Loucy (cell line): ENCODE data around the gene KPNB1.

Source experiments
- H2AFZ ChIP-seq: fragments of 200-600 bp; sonication (generic); 2 replicates; pipeline ENCODE4 v1.6.0; 2016; ENCODE audit warnings: antibody characterized with exemption, mild to moderate bottlenecking, low read length, moderate library complexity
- H3F3A ChIP-seq: fragments of 200-600 bp; 2 replicates; pipeline ENCODE4 v1.6.0; 2016; ENCODE audit warnings: antibody characterized with exemption, low read depth, mild to moderate bottlenecking
- H3K27me3 ChIP-seq: fragments of 200-600 bp; sonication (generic); 2 replicates; pipeline ENCODE4 v1.6.1; 2014; ENCODE audit warnings: low read length, mild to moderate bottlenecking; ENCODE audit not compliant: insufficient read depth, poor library complexity, severe bottlenecking
- H3K36me3 ChIP-seq: fragments of 200-600 bp; sonication (generic); 2 replicates; pipeline ENCODE4 v1.6.1; 2016; ENCODE audit warnings: low read length; ENCODE audit not compliant: insufficient read depth
- H3K4me1 ChIP-seq: fragments of 200-600 bp; sonication (generic); 2 replicates; pipeline ENCODE4 v1.5.1; 2014; ENCODE audit warnings: low read length, mild to moderate bottlenecking; ENCODE audit not compliant: insufficient read depth, poor library complexity, severe bottlenecking
- H3K4me2 ChIP-seq: fragments of 200-600 bp; sonication (generic); 2 replicates; pipeline ENCODE4 v1.6.0; 2014; ENCODE audit warnings: antibody characterized with exemption, low read length, low read depth, mild to moderate bottlenecking; ENCODE audit not compliant: poor library complexity, severe bottlenecking
- H3K4me3 ChIP-seq: fragments of 200-600 bp; sonication (generic); 2 replicates; pipeline ENCODE4 v1.5.1; 2014; ENCODE audit warnings: low read length, mild to moderate bottlenecking, mixed read lengths; ENCODE audit not compliant: poor library complexity, severe bottlenecking
- H3K79me2 ChIP-seq: fragments of 200-600 bp; sonication (generic); 2 replicates; pipeline ENCODE4 v1.6.1; 2014; ENCODE audit warnings: low read length; ENCODE audit not compliant: insufficient read depth
- H3K9ac ChIP-seq: fragments of 200-600 bp; sonication (generic); 2 replicates; pipeline ENCODE4 v1.6.0; 2014; ENCODE audit warnings: mild to moderate bottlenecking, low read depth, low read length, moderate library complexity; ENCODE audit not compliant: poor library complexity, severe bottlenecking
- H3K9me2 ChIP-seq: fragments of 200-600 bp; sonication (generic); replicated peaks from 2 replicates; pipeline ENCODE4 v1.6.1; 2016; ENCODE audit warnings: low read depth, low read length, mixed read lengths
- H3K9me3 ChIP-seq: fragments of 200-600 bp; sonication (generic); 2 replicates; pipeline ENCODE4 v1.6.1; 2014; ENCODE audit warnings: mild to moderate bottlenecking, antibody characterized with exemption, low read length, low read depth; ENCODE audit not compliant: insufficient read depth
- H4K20me1 ChIP-seq: fragments of 200-600 bp; sonication (generic); 2 replicates; pipeline ENCODE4 v1.6.0; 2014; ENCODE audit warnings: antibody characterized with exemption, low read length, mild to moderate bottlenecking; ENCODE audit not compliant: insufficient read depth, poor library complexity, severe bottlenecking
- CTCF ChIP-seq: fragments of 200-600 bp; sonication (generic); conservative IDR thresholded peaks from 2 replicates; pipeline ENCODE4 v1.5.1; 2014; ENCODE audit warnings: mild to moderate bottlenecking, antibody characterized with exemption, low read length
- EZH2phosphoT487 ChIP-seq: fragments of 200-600 bp; IDR thresholded peaks from 2 replicates; pipeline ENCODE4 v1.6.1; 2018; ENCODE audit warnings: antibody characterized with exemption, mild to moderate bottlenecking, moderate library complexity, borderline replicate concordance

Gene KPNB1

DNA sequence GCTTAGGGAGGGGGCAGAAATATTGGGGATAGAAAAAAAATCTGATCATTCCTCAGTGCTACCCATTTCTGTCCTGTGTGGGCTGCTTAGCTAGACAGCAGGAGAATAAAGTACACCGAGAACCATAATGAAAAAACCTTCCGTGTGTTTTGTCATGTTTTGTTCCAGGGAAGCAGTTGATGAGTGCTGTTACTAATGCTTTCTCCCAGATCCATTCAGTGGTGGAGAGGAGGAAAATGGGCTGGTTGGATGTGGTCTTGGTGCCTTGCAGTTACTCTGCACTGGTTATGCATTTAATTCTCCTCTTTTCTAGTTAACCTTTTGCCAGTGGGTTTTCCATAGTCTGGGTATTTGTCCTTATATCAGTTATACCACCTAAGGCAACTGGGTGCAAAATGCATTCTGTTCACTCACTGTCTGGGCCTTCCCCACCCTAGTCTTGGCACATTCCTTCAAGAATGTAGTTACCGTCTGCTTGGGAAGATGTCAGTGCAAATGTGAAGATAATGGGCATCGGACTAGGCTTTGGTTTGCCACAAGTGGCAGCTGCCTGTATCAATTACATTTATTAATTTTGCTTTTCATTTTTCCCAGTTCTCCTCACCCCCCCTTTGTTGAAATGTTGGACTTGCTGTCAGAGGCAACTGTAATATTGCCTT lies 34.9 kb downstream of the KPNB1 start:
- Histone ChIP-seq H3K79me2 (no peaks in the 10 kb centered on the region), H3K4me1 (no peaks in the 10 kb centered on the region), H3K4me3 (no peak overlapping the region), H3K27me3 (no peaks in the 10 kb centered on the region), H4K20me1 (no peaks in the 10 kb centered on the region), H3F3A (no peaks in the 10 kb centered on the region; the same call in 1 of the 2 replicates), H3K9ac (no peak overlapping the region), H3K36me3 (peaks cover 59% of the 10 kb centered on the region), H3K4me2 (no peak overlapping the region), H2AFZ (no peak overlapping the region), H3K9me2 (no peaks in the 10 kb centered on the region), H3K9me3 (no peaks in the 10 kb centered on the region)
- no peak for TF ChIP-seq EZH2phosphoT487
- TF ChIP-seq CTCF: no peak

- Histone ChIP-seq H3K9me2 (no peaks in the 10 kb centered on the region), H3K4me2 (no peak overlapping the region), H2AFZ (no peak overlapping the region), H3K36me3 (peaks cover 48% of the 10 kb centered on the region), H4K20me1 (no peaks in the 10 kb centered on the region), H3K4me3 (no peak overlapping the region), H3F3A (no peaks in the 10 kb centered on the region; the same call in 1 of the 2 replicates), H3K27me3 (no peaks in the 10 kb centered on the region), H3K4me1 (no peaks in the 10 kb centered on the region), H3K9me3 (no peaks in the 10 kb centered on the region), H3K9ac (no peak overlapping the region), H3K79me2 (no peaks in the 10 kb centered on the region)
- TF ChIP-seq EZH2phosphoT487 (no peak), CTCF (no peak)
Measured at GRCh38 chr17:47685556-47686275, 36.0 kb downstream of the KPNB1 start.

DNA sequence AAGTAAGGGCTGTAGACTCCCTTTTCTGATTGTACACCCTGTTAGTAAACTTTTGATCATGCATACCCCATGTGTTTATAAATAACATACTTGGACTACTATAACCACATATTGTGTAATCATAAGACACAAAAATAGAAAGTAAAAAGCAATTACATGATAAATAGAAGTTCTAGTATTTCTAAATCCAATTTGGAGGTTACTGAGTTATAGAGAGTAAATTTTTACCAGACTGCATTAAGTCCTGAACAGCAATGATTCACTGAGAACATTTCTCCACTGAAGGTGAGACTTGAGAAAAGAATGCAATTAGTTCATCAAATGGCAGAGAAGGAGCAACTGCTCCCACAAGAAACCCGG lies 36.5 kb downstream of the KPNB1 start:
- Histone ChIP-seq H3K79me2 (no peaks in the 10 kb centered on the region), H3K9me2 (no peaks in the 10 kb centered on the region), H3K27me3 (no peaks in the 10 kb centered on the region), H3F3A (no peaks in the 10 kb centered on the region; the same call in 1 of the 2 replicates), H3K9ac (no peak overlapping the region), H4K20me1 (no peaks in the 10 kb centered on the region), H3K9me3 (no peaks in the 10 kb centered on the region), H3K36me3 (peaks cover 45% of the 10 kb centered on the region), H3K4me1 (no peaks in the 10 kb centered on the region), H2AFZ (no peak overlapping the region), H3K4me3 (no peak overlapping the region), H3K4me2 (no peak overlapping the region)
- no peak for TF ChIP-seq CTCF
